ENCODE measurements around the gene CCSER1.
"Not testable (repeated sequence)": the region's sequence is repeated elsewhere in the genome, so short reads cannot be mapped to it uniquely, and the experiment has no call there.

CCSER1 gene

DNA sequence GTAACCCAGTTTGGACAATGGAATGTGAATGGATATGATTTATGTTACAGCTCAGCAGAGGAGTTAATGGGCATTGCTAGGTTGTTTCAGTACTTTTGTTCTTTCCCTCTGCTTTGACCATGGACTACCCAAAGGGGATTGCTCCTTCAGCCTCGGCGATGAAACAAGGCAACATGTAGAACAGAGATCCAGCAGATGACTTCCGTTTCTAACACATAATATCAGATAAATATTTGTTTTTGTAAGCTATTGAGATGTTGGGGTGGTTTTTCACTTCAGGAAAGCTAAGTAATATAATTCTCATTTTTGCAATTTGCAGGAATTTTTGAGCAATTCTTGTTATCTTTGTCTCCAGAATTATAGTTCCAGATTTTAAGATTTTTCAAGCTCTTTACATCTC lies 1241.9 kb downstream of the CCSER1 start:
- no peak for DNase-seq (ENCODE audit: low spot score)
- TF ChIP-seq, protein P1, sequence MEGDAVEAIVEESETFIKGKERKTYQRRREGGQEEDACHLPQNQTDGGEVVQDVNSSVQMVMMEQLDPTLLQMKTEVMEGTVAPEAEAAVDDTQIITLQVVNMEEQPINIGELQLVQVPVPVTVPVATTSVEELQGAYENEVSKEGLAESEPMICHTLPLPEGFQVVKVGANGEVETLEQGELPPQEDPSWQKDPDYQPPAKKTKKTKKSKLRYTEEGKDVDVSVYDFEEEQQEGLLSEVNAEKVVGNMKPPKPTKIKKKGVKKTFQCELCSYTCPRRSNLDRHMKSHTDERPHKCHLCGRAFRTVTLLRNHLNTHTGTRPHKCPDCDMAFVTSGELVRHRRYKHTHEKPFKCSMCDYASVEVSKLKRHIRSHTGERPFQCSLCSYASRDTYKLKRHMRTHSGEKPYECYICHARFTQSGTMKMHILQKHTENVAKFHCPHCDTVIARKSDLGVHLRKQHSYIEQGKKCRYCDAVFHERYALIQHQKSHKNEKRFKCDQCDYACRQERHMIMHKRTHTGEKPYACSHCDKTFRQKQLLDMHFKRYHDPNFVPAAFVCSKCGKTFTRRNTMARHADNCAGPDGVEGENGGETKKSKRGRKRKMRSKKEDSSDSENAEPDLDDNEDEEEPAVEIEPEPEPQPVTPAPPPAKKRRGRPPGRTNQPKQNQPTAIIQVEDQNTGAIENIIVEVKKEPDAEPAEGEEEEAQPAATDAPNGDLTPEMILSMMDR (IDR thresholded peaks at IDR 0.05; ENCODE audit: borderline replicate concordance, control extremely low read depth, extremely low read depth, insufficient read depth, missing control alignments) = no peak
- in situ Hi-C loops (cut with MboI; ENCODE audit: low sequenced_read_pairs, unreplicated experiment) = no loop called here

DNA sequence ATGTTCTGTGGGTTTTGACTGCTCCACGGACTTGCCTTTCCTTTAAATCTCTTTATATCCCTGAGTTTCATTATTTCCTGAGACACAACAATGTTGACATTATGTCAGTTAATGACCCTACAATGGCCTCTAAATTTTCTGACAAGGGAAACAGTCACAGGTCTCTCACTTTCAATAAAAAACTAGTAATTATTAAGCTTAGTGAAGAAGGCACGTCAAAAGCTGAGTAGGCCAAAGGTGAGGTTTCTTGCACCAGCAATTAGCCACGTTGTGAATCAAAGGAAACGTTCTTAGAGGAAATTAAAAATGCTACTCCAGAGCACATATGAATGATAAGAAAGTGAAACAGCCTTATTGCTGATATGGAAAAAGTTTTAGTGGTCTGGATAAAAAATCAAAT lies 1246.4 kb downstream of the CCSER1 start:
- no peak for DNase-seq (ENCODE audit: low spot score)
- TF ChIP-seq, protein P1 (IDR thresholded peaks at IDR 0.05; ENCODE audit: borderline replicate concordance, control extremely low read depth, extremely low read depth, insufficient read depth, missing control alignments) = no peak
- in situ Hi-C loops (cut with MboI; ENCODE audit: low sequenced_read_pairs, unreplicated experiment) = no loop called here

DNA sequence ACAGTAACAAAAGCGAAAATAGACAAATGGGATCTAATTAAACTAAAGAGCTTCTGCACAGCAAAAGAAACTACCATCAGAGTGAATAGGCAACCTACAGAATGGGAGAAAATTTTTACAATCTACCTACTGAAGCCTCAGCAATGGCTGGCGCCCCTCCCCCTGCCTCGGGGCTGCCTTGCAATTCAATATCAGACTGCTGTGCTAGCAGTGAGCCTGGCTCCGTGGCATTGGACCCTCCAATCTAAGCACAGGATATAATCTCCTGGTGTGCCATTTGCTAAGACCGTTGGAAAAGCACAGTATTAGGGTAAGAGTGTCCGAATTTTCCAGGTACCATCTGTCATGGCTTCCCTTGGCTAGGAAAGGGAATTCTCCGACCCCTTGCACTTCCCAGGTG lies 1278.2 kb downstream of the CCSER1 start:
- in situ Hi-C loops (cut with MboI; ENCODE audit: low sequenced_read_pairs, unreplicated experiment); DNase-seq (ENCODE audit: low spot score): not testable (repeated sequence)

DNA sequence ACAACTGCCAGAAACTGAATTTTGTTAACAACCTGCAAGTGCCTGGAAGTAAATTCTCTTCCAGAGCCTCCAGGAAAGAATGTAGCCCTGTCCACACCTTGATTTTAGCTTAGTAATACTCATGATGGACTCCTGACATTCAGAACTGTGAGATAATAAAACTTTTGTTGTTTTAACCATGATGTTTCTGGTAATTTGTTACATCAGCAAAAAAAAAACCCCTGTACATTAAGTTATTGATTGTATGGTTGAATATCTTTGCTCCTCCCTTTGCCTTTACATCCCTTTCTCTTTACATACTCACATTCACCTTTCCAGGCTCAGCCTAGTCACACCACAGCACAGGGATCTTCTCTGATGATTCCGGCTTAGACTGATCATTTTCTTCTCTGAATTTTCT lies 1294.8 kb downstream of the CCSER1 start:
- TF ChIP-seq, protein P1 (IDR thresholded peaks at IDR 0.05; ENCODE audit: borderline replicate concordance, control extremely low read depth, extremely low read depth, insufficient read depth, missing control alignments) = no peak
- DNase-seq (ENCODE audit: low spot score) = no peak
- in situ Hi-C loops (cut with MboI; ENCODE audit: low sequenced_read_pairs, unreplicated experiment) = no loop called here

DNA sequence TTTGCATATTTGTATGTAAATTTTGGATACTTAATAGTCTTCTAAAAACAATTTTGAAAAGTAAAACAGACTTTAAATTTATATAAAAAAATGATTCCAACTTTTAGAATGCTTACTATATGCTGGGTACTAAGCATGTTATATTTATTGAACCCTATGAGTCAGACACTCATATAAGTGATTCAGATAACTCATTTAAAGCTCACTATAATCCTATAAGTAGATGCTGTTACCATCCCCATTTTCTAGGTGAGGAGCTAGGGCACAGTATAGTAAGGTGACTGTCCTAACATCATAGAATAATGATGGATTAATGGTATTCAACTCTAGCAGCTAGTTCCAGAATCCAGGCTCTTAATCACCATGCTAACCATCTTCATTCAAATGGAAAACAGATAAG lies 1299.5 kb downstream of the CCSER1 start:
- TF ChIP-seq, protein P1 (IDR thresholded peaks at IDR 0.05; ENCODE audit: borderline replicate concordance, control extremely low read depth, extremely low read depth, insufficient read depth, missing control alignments) = no peak
- no peak for DNase-seq (ENCODE audit: low spot score)
- in situ Hi-C loops (cut with MboI; ENCODE audit: low sequenced_read_pairs, unreplicated experiment) = no loop called here

DNA sequence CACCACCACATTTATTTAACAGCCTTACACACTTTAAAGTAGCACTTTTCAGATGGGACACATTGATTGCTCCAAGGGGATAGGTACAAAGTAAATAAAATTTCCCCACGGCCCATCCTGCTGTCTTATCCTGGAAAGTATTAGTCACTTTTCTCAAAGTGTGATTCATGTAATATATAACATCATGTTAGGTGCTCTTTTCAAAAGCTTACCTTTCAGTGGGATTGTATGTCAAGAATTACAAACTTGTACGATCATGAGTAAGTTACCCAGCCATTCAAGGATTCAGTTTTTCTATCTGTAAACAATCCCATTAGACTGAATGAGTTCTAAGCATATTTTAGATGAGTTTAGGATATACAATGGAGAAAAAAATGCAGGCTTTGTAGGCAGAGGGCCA lies 1300.0 kb downstream of the CCSER1 start:
- in situ Hi-C loops (cut with MboI; ENCODE audit: low sequenced_read_pairs, unreplicated experiment) = no loop called here

DNA sequence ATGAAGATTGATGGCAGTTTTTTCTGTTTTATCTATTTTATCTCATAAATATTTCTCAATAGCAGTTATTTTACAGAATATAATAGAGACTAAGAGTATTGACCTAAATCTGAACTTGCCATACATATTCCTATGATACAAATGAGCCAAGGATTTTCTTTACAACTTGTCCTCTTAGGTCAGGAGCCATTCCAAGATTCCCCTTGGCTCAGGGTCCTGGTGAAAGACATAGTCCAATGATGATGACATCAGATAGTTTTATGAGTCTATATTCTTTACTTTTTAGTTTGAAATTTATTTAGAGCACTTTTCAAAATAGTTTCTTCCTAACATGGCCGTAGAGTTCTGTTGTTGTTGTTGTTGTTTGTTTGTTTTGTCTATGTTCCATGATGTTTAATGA lies 1307.4 kb downstream of the CCSER1 start:
- TF ChIP-seq, protein P1 (IDR thresholded peaks at IDR 0.05; ENCODE audit: borderline replicate concordance, control extremely low read depth, extremely low read depth, insufficient read depth, missing control alignments) = no peak
- no peak for DNase-seq (ENCODE audit: low spot score)
- in situ Hi-C loops (cut with MboI; ENCODE audit: low sequenced_read_pairs, unreplicated experiment) = no loop called here

More for the DNA sequence above, 1300.0 kb downstream of the CCSER1 start:
- TF ChIP-seq, protein P1 (IDR thresholded peaks at IDR 0.05; ENCODE audit: borderline replicate concordance, control extremely low read depth, extremely low read depth, insufficient read depth, missing control alignments) = no peak
- no peak for DNase-seq (ENCODE audit: low spot score)

Data from GM13976 (cell line).